ENCODE measurements around the gene STK32B.
A peak's percentile ranks its signal among the peaks of the same experiment; 100 is the strongest.

The STK32B gene

DNA sequence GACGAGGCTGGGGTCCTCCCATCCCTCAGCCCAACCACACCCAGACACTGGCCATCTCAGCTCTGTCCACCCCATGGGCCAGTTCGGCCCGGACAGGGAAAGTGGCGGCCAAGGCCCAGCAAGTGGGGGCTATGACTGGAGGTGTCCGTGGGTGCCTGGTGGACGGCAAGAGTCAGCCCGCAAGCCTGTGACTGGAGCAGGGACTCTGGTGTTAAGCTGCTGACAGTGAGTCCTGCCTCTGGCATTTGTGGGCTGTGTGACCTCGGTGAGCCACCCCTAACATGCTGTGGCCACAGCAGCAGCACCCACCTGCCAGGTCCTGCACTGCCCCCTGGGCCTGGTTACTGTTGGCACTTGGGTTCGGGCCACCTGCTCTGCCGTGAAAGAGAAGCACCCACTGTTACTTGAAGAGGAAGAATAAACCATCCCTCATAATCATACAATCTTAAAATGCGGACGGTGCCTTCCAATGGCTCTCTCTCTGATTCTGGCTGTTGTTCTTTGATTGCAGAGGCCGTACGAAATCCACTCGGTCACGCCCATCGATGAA is 405.1 kb downstream of the STK32B start:
- no peak for DNase-seq

- no peak for DNase-seq
Observed at GRCh38 chr4:5458676-5459075, 407.4 kb downstream of the STK32B start.

GRCh38 chr4:5459236-5459635 is 408.0 kb downstream of the STK32B start:
- no peak for DNase-seq

GRCh38 chr4:5460106-5460801 is 409.0 kb downstream of the STK32B start:
- peak; percentile 55 for DNase-seq

DNA sequence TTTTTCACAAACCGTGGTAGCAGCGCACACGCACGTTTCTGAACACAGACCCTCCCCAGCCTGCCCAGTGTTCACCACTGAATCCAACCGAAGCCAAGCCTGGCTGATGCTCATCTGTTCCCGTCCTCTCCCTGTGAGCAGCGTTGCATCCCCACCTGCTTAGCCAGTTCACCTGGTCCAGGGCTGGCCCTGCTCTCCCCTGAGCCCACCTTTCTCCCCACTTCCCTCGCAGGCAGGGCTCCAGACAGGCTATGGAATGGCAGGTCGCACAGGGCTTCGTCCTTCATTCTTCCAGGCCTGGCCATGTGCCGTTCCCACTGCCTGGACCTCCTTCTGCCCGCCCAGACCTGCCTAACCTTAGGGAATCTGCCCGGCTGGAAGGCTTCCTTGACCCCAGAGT is 410.2 kb downstream of the STK32B start:
- no peak for DNase-seq

DNA sequence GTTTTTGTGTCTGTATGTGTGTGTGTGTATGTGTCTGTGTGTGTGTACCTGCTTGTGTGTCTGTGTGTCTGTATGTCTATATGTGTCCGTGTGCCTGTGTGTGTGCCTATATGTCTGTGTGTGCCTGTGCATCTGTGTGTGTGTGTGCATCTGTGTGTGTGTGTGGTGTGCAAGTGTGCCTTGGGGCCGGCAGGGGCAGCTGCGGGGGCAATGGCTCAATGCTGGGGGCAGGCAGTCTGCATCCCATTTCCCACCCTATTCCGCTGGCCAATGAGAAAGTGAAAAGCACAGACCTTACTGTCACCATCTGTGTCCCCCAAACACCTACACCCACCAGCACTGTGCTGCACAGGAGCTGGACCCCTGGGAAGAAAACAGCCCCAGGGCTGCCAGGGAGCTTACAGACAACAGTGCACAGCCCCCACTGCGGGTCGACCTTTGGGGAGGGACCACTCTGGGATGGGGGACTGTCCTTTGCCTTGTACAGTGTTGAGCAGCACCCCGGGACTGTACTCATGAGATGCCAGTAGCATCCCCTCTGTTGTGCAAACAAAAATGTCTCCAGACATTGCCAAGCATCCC is 411.1 kb downstream of the STK32B start:
- DNase-seq = no peak

DNA sequence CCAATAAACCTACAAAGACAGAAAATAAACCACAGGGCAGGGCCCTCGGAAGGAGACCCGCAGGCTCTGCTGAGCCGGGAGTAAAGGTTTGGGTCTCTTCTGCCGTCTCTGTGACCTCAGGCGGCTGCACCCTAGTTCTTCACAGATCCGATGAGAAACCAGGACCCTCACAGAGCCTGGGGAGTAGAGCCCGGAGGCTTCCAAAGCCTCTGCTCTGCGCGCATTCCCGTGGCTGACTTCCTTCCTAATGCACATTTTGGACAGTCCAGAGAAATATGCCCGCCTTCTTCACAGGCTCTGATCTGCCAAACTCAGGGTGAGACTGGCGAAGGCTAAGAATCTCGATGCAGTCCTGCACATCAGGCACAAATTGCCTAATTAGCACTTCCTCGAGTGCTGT is 411.6 kb downstream of the STK32B start:
- no peak for DNase-seq

- DNase-seq = no peak
Observed at GRCh38 chr4:5463361-5463760, 412.1 kb downstream of the STK32B start.

- DNase-seq = no peak
Observed at GRCh38 chr4:5463936-5464650, 412.8 kb downstream of the STK32B start.

DNA sequence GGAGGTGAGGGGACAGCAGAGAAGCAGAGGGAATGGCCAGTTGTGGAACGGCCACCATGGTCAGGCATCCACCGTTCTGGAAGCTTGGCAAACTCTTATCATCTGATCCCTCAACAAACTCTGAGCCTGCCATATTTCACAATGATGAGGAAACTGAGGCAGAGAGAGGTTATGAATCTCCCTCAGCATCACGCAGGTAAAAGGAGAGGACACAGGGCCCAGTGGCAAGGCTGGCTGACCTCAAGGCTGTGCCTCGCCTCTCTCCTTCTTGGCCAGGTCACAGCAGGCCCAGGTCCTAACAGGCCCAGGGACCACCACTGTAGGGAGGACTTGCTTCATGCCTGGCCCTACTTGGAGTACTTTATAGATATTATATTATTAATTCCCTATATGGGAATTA is 414.2 kb downstream of the STK32B start:
- no peak for DNase-seq

- DNase-seq = no peak
Observed at GRCh38 chr4:5465956-5466355, 414.7 kb downstream of the STK32B start.

DNA sequence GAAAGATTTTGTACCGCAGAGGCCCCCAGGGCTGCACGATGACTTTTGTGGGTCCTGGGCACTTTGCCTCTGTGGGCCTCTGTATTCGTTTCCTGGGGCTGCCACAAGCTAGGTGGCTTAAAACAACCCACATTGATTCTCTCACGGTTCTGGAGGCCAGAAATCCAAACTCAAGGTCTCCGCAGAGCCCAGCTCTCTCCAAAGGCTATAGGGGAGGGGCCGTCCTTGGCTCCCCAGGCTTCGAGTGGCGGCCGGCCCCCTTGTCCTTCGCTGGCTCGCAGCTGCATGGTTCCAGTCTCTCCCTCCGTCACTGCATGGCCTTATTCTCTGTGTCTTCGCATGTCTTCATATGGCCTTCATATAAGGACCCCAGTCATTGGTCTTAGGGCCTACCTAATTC is 415.8 kb downstream of the STK32B start:
- no peak for DNase-seq

DNA sequence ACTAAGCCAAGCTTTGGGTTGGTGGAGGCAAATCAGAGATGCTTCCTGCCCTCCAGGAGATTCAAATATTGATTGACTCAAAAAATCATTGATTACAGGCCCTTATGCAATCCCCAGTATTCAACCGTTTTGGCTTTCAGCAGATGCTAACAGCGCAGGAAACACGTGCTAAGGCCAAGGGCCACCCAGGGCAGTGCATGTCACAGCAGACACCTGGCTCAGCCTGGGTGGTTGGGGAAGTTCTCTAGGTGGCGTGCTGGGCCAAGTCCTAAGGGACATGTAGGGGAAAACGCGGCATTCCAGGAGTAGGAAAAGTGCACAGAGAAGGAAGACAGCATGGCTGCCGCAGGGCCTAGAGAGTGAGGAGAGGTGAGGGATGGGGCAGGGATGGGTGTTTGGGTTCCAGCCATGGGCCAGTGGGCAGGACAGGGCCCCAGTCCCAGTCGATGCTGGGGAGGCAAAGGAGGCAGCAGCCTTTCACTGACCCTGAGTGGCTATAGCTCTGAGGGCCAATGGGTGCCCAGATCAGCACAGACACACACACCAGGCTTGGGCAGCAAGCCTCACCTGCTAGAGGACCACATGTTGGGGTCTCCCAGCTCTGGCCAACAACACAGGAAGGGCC is 418.0 kb downstream of the STK32B start:
- no peak for DNase-seq

- no peak for DNase-seq
Observed at GRCh38 chr4:5469861-5470260, 418.6 kb downstream of the STK32B start.

GRCh38 chr4:5470318-5471198 is 419.3 kb downstream of the STK32B start:
- DNase-seq = no peak

DNA sequence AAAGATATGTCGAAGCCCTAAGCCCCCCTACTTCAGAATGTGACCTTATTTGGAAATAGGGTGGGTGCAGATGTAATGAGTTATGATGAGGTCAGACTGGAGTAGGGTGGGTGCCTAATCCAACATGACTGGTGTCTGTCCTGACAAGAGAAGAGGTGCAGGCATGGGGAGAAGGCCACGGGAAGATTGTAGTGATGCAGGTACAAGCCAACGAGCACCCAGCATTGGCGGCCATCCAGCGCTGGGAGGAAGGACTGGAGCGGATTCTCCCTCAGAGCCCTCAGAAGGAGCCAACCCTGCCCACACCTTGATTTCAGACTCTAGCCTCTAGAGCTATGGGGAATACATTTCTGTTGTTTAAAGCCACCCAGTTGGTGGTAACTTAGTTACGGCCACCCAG is 419.9 kb downstream of the STK32B start:
- DNase-seq = no peak

DNA sequence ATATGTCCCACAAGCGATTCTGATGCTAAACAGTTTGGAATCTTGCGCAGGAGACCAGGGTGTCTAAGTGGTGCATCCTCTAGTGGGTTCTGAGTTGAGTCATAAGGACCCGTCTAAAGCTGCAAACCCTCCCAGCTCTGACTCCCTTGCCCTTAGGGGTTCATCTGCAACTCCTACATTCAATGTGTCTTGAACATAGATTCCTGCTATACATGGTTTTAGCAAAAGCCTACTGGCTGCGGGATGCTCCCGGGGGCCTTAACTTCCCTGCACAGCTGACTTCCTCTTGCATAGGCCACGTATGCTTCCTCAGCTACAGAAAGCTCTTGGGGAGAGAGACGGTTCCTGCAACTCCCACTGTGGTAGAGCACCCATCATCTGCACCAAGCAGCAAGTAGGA is 420.4 kb downstream of the STK32B start:
- no peak for DNase-seq

DNA sequence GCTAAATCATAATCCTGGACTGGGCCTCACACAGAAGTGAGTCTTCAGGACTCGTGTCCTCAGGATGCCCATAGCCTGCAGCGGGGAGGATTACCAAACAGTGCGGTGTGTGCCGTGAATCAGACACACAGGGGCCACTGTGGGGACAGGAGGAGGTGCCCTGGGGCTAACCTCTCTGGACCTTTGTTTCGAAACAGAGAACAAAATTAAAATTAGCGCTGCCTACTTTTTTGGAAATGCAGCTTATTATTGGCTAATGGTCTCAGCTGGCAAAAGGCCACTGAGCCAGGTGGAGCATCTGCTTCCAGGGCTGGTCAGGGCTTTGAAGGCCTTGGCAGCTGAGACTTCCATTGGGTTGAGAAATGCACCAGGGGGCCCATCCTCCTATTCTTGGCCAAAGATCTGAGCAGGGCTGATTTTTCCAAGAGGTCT is 420.9 kb downstream of the STK32B start:
- no peak for DNase-seq

GRCh38 chr4:5473125-5473524 is 421.8 kb downstream of the STK32B start:
- no peak for DNase-seq

- no peak for DNase-seq
Observed at GRCh38 chr4:5474756-5475155, 423.5 kb downstream of the STK32B start.

- DNase-seq = peak; percentile 9
Observed at GRCh38 chr4:5477613-5478012, 426.3 kb downstream of the STK32B start.

DNA sequence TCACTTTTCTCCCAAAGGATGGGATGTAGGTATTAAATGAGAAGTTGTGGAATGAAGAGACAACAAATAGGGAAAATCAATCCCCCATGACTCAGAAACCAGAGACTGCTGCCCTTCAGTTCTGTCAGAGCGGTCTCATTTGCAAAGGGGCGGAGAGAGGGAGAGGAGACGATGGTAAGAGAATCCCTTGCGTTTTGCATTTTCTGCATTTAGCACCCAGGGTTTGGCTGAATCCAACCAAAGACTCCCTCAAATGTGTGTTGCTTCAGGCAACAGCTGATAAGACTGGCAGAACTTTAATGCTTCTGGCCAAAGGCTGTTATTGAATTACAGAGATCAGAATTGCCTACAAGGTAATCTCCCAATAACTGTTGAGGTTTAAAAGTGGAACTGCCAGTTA is 426.9 kb downstream of the STK32B start:
- no peak for DNase-seq

DNA sequence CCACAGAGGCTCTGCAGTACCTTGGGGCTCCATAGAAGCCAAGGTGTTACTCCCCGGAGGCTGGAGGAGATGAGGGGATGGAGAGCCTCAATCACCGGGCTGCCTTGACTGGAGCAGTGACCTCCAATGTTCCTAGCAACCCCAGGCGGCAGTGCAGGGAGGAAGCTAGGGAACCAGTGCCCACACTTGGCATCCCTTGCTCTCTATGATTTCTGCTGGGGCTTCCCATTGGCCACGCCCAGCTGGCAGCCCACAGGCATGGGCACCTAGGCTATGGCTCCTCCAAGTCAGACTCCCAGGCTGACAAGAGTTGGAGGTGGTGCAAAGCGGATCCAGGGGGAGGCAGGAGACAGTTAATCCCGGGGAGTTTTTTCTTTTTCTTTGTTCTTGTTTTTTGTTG is 427.4 kb downstream of the STK32B start:
- DNase-seq = no peak
